ENCODE results near the gene TRPC4AP.
"Not testable (repeated sequence)": the region's sequence is repeated elsewhere in the genome, so short reads cannot be mapped to it uniquely, and the experiment has no call there.

The TRPC4AP gene

GRCh38 chr20:35052616-35053015, 40.0 kb downstream of the TRPC4AP start:
- not testable (repeated sequence) for DNase-seq

DNA sequence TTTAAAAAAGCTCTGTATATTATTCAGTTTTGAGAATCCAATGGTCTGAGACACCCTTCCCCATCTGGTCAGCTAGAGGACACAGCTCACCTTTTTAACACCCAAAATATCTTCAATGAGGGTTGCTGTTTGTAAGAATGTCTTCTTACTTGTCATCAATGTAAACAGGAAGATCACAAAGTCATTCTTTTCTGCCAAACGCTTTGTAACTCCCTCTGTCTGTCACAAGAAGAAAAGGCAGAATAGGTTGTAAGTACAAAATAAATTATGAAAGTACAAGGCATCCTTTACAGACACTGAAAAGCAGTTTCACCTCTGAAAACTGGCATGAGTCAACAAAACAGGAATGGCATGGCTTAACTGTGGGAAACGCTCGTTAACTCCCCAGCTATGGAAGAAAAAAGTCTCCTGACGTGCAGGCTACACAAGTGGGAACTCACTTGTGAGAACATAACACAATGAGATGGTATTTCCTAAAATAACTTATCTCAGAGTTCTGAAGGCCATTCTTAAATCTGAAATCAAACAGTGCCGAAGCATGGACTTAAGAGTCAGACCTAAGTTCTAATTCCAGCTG, 42.7 kb downstream of the TRPC4AP start:
- no peak for DNase-seq

- no peak for DNase-seq
Measured at GRCh38 chr20:35048739-35049138, 43.9 kb downstream of the TRPC4AP start.

DNA sequence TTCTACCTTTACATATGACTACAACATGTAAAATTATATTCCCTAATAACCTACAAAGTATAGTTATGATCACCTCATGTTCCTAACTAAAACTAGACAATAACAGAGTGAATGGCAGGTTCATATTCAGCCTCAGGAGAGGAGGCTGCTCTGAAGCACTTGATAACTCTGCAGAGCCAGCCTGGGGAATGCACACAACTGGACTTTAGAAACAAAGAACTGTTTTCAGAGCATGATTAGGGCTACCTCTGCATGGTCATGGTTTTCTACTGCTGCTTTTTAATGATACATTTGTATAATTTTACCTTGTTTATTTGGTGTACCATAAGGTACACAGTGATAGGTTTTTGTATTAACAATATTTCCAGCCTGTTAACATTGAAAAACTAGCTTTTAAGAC, 50.3 kb downstream of the TRPC4AP start:
- no peak for DNase-seq

DNA sequence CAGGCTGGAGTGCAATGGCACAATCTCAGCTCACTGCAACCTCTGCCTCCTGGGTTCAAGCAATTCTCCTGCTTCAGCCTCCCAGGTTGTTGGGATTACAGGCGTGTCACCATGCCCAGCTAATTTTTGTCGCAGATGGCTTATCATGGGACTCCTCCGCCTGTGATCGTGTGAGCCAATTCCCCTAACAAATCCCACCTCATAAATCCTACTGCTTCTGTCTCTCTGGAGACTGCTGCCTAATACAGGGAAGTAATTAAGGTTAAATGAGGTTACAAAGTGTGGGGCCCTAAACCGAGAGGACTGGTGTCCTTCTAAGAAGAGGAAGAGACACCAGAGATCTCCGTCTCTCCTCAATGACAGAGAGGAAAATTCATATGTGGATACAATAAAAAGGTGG, 52.0 kb downstream of the TRPC4AP start:
- DNase-seq = no peak

- no peak for DNase-seq
Measured at GRCh38 chr20:35039846-35040489, 52.6 kb downstream of the TRPC4AP start.

DNA sequence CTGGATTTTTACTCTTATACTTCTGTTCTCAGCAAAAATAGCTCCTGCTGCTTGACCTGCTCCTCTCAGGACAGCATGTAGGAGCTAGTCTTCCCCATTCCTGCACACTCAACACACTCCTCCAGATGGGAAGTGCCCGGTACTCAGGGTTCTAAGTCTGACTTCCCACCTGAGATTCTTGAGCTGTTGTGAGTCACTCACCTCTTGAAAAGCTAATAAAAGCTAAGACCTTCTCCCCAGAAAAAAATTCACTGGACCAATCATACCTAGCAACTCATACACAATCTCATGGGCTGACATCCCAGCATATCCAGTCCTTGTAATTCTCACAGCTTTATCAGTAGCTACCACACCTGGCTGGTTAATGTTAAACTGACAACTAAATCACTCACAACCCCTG, 53.5 kb downstream of the TRPC4AP start:
- DNase-seq = no peak

GRCh38 chr20:35034145-35034544, 58.5 kb downstream of the TRPC4AP start:
- DNase-seq = no peak

DNA sequence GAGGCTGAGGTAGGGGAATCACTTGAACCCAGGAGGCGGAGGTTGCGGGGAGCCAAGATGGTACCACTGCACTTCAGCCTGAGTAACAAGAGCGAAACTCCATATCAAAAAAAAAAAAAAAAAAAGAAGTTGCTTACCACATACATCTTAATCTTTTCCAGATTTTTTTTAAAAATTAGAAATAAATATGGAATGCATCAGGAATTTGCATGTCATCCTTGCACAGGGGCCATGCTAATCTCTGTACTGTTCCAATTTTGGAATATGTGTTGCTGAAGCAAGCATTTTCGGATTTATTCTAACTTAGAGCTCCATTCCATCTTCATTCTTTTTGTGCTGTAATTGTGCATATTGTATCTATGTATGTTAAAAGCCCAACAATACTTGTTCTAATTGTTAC, 62.5 kb downstream of the TRPC4AP start:
- no peak for DNase-seq

GRCh38 chr20:35027301-35027700, 65.3 kb downstream of the TRPC4AP start:
- no peak for DNase-seq

DNA sequence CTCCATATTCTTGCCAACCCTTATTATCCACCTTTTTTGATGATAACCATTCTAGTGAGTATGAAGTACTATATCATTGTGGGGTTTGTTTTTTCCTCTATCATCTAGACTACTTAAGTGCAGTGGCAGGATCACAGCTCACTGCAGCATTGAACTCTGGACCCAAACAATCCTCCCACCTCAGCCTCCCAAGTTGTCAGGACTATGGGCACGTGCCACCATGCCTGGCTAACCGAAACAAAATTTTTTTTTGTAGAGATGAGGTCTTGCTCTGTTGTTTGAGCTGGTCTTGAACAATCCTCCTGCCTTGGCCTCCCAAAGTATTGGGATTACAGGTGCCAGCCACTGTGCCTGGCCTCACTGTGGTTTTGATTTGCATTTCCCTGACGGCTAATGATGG, 67.5 kb downstream of the TRPC4AP start:
- DNase-seq = no peak

DNA sequence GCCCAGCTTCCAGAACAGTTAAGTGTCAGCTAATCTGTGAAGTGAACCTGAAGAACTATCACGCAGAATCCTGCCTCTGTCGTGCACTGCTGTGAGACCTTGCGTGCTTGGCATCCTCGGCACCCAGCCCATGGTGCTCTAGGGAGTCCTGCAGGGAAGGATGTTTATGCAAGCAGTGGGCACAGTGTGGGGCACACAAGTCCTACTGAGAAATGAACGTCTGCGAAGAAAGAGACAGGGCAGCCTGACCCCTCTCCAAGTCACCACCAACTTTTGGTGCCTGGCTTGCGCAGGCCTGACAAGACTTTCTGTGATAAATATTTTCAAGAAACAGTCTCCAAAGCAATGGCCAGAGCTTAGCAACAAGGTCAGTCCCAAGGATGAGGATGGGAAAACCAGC, 69.0 kb downstream of the TRPC4AP start:
- no peak for DNase-seq

DNA sequence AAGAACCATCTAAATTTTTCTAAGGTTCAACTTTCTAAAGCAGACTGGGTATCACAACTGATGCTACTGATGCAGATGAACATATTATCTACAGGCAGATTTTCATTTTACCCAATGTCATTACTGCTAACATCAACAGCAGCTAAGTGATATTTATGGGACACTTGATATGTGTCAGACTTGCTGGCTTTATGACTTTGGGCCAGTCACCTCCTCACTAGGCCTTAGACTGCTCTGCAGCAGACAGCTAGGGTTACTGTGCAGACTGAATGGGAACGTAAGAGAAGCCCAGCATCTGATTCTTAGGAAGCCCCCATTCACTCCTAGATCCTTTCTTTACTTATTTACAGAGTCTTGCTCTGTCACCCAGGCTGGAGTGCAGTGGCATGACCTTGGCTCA, 70.8 kb downstream of the TRPC4AP start:
- DNase-seq = no peak

DNA sequence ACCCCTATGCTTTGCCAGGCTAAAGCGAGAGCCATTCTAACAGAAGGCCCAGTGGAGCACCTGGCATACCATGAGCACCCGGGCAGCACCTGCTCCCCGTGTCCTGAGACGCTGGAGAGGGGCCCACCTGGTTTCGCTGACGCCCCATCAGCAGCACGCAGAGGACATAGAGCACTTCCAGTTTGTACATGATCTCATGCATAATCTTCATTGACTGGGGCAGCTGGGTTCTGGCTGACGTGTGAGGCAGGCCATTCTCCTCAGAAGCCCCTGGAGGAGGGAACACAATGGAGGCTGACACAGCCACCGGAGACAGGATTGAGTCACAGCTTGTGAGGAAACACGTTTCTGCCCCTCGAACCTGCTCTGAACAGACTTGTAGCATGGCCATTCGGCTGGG, 71.5 kb downstream of the TRPC4AP start:
- no peak for DNase-seq

GRCh38 chr20:35020108-35020928, 72.3 kb downstream of the TRPC4AP start:
- DNase-seq = no peak

DNA sequence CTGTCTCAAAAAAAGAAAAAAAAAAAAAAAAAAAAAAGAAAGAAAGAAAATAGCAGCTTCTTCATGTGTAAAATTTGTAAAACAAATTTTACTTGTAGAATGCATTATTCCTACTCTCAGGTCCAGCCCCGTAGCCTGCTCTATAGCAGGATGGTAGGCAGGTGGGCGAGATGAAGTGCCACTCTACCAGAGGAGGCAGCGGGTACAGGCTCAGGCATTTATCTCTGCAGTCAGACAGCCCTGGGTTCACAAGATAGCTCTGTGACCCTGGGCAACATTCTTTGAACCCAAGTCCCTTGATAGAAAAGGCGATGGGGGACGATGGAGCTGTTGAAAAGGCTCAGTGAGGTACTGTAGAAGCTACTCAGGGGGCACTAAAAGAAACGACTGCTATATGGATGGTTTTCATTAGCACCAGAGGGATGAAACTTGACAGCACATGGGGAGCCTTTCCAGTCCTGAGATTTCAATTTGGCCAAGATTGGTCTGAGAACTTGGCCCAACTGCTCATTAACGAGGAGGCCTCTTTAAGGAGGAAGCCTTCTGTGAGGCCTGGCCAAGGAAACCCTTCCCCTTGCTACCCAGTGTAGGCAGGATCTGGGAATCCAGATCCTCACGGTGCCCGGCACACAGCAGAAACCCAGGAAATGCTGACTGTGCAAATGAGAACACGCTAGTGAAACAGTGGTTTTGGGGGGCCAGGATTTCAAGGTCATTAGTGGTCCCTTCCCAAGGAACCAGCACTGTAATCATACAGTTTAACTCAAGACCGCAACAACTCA, 73.8 kb downstream of the TRPC4AP start:
- DNase-seq = no peak

DNA sequence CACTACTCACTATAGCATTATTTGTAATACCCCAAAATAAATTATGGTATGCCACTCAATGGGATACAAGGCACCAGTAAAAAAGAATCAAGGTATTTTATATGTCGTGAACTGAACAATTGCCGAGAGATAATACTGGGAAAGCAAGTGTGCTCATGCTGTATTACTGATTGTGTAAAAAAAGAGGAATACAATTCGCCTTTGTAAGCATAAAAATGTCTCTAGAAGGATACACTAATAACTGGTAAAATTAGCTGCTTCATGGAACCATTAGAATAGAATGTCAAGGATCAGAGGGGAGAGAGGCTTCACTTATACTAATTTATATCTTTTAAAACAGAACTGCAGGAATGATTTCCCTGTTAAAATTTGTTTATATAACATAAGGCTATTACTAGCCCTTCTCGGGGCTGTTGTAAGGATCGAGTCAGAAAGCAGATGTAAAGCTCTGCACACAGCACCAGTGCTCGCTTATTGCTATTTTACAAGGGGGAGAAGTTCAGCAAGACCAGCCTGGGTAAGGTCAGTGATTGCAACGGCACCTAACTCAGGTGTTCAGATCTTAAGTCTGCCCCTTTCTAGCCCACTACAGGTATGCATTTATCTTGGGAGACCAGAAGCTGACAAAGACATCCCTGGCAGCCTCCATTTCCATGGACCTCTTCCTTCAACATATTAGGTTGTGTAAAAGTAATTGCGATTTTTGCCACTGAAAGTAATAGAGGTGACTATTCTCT, 75.3 kb downstream of the TRPC4AP start:
- DNase-seq = no peak

- DNase-seq = no peak
Measured at GRCh38 chr20:35015863-35016193, 76.8 kb downstream of the TRPC4AP start.

DNA sequence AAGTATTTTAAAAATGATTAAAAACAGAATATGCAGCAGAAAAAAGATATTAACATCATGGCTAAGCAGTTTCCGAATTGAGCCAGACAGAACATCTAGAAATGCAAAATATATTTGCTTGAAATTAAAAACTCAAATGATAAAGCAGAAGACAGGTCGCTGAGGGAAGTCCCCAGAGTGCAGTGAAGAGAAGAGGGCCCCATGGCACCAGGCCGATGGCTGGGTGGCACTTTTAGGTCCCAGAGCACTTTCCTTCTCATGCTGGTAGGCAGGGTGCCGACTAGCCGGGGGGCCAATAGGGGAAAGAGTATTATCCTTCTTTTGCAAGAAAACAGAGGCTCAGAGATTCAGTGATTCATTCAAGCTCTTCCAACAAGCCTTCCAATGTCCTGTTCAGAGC, 78.1 kb downstream of the TRPC4AP start:
- no peak for DNase-seq

DNA sequence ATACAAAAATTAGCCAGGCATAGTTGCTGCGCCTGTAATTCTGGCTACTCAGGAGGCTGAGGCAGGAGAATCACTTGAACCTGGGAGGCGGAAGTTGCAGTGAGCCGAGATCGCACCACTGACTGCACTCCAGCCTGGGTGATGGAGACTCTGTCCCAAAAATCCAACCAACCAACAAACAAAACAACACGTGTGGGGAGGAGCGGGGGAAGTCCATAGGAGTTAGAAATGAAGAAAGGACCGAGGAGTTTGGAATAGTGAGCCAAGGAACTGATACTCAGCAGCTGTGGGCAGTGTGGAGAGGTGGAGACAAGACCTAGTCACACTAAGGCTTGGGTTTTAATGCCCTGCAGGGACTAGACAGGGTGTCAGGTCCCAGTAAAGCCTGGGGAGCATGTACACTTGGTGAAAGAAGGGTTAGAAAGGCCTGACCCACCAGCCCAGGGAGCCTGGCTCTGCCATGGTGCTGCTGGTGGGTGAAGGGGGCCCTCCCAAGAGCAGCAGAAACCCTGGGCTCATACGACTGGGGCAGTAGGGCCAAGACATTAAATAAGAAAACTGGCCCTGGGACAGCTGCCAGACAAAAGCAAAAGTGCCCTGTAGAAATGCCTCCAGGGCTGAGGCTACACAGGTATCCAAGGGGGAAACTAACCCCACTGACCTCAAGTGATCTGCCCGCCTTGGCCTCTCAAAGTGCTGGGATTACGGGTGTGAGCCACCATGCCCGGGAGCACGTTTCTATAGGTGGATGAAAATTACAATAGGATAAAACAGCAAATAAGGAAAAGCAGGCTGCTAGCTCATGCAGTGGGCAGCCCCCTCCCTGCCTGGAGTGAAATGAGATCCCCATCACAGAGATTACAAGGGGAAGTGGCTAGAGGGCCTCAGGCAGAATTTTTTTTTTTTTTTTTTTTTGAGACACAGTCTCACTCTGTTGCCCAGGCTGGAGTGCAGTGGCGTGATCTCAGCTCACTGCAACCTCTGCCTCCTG, 78.9 kb downstream of the TRPC4AP start:
- DNase-seq = no peak

GRCh38 chr20:35012227-35013069, 80.2 kb downstream of the TRPC4AP start:
- no peak for DNase-seq

Data from NCI-H1417 treated with DMSO at 0.1 percent for 48 hours (cell line).